ENCODE measurements around the gene SH3RF3. TPM values are rescaled to one million over a fixed set of nuclear protein-coding genes. Genes with fewer than 3 reads are reported as not detected.

SH3RF3 gene
- total RNA-seq, 2 experiments from 2014 or later, result 1.9 to 2.3 TPM

- POLR2A ChIA-PET, result interaction anchor here (0.6 to 0.8 kb wide), 2 partner anchors 19 to 261 kb away, joined by 3 read pairs; no protein-coding TSS in a partner anchor
Measured at GRCh38 chr2:109208071-109208950, 79.3 kb downstream of the SH3RF3 start.

GRCh38 chr2:109208951-109209335 is 79.9 kb downstream of the SH3RF3 start:
- Mint-ChIP-seq H3K9me3 (no peaks in the 10 kb centered on the region), H3K4me3 (no peak overlapping the region), H3K27me3 (peaks cover 33% of the 10 kb centered on the region), H3K27ac (no peak overlapping the region), H3K4me1 (ENCODE audit: low read depth) (peaks cover 38% of the 10 kb centered on the region), H3K36me3 (ENCODE audit: low read depth) (no peaks in the 10 kb centered on the region)
- no peak for TF ChIP-seq CTCF (IDR thresholded peaks at IDR 0.05)
- CTCF ChIA-PET, result no interaction called here
- intact Hi-C loops (cut with micrococcal nuclease), result no loop called here
- POLR2A ChIA-PET, result interaction anchor here (0.6 kb wide), 1 partner anchor 19 kb away, joined by 3 read pairs; no protein-coding TSS in a partner anchor
- DNase-seq, result no peak
- no peak for ATAC-seq

More at GRCh38 chr2:109208071-109208950, 79.3 kb downstream of the SH3RF3 start:
- intact Hi-C loops (cut with micrococcal nuclease), result no loop called here
- CTCF ChIA-PET, result no interaction called here
- ATAC-seq (no peak), DNase-seq (no peak)
- no peak overlapping the region for H3K4me3 Mint-ChIP-seq
- peaks cover 29% of the 10 kb centered on the region for H3K27me3 Mint-ChIP-seq
- no peaks in the 10 kb centered on the region for H3K9me3 Mint-ChIP-seq
- H3K36me3 Mint-ChIP-seq (ENCODE audit: low read depth), result no peaks in the 10 kb centered on the region
- H3K27ac Mint-ChIP-seq, result no peak overlapping the region
- peaks cover 32% of the 10 kb centered on the region for H3K4me1 Mint-ChIP-seq (ENCODE audit: low read depth)
- TF ChIP-seq CTCF (IDR thresholded peaks at IDR 0.05), result no peak

GRCh38 chr2:109209412-109209811 is 80.4 kb downstream of the SH3RF3 start:
- no peaks in the 10 kb centered on the region for H3K36me3 Mint-ChIP-seq (ENCODE audit: low read depth)
- no peaks in the 10 kb centered on the region for H3K9me3 Mint-ChIP-seq
- CTCF ChIA-PET, result no interaction called here
- no peak overlapping the region for H3K4me3 Mint-ChIP-seq
- DNase-seq (no peak), ATAC-seq (no peak)
- peaks cover 33% of the 10 kb centered on the region for H3K27me3 Mint-ChIP-seq
- TF ChIP-seq CTCF (IDR thresholded peaks at IDR 0.05), result no peak
- POLR2A ChIA-PET, result no interaction called here
- intact Hi-C loops (cut with micrococcal nuclease), result no loop called here
- H3K27ac Mint-ChIP-seq, result no peak overlapping the region
- peaks cover 43% of the 10 kb centered on the region for H3K4me1 Mint-ChIP-seq (ENCODE audit: low read depth)

GRCh38 chr2:109209941-109210340 is 80.9 kb downstream of the SH3RF3 start:
- DNase-seq (no peak), ATAC-seq (no peak)
- no peak overlapping the region for H3K27ac Mint-ChIP-seq
- no peak overlapping the region for H3K4me3 Mint-ChIP-seq
- H3K27me3 Mint-ChIP-seq, result peaks cover 36% of the 10 kb centered on the region
- POLR2A ChIA-PET, result no interaction called here
- intact Hi-C loops (cut with micrococcal nuclease), result loop anchor here (10.0 kb wide), 1 partner anchor 125 kb away; no protein-coding TSS in a partner anchor
- H3K36me3 Mint-ChIP-seq (ENCODE audit: low read depth), result no peaks in the 10 kb centered on the region
- CTCF ChIA-PET, result no interaction called here
- no peak for TF ChIP-seq CTCF (IDR thresholded peaks at IDR 0.05)
- no peaks in the 10 kb centered on the region for H3K9me3 Mint-ChIP-seq
- peaks cover 48% of the 10 kb centered on the region for H3K4me1 Mint-ChIP-seq (ENCODE audit: low read depth)

Measured in activated CD8-positive, alpha-beta T cell treated with anti-CD3 and anti-CD28 coated beads for 36 hours (primary cell).